Measurements from ENCODE around the gene PCDH9.

DNA sequence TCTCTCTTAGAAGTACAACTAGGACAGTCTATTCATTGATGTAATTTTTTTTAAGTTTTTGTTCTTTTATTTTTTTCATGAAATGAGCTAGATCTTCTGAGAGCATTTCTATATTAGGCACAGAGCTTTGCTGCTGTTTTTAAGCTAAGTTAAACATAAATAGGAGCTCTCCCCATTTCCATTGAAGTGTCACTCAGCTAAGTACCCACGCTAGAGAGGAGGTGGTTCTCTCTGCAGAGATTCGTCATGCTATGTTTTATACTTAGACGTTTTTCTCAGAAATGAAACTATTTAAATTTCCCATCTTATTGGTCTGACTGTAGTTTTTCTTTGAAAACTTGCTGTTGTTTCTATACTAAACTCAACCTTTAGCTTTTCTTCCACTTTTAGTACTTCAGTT is 271.5 kb downstream of the PCDH9 start:
- TF ChIP-seq EP300 (IDR thresholded peaks at IDR 0.05; ENCODE audit: low read depth in 2 of 2, low read length in 2 of 2) (no peak), EP300 (CRISPR knock-in tag; IDR thresholded peaks at IDR 0.05; ENCODE audit: borderline replicate concordance) (no peak), TCF7 (IDR thresholded peaks at IDR 0.05; ENCODE audit: low read depth) (no peak), ZNF790 (CRISPR knock-in tag; IDR thresholded peaks at IDR 0.05; ENCODE audit: borderline replicate concordance) (no peak), BRD4 (CRISPR knock-in tag; IDR thresholded peaks at IDR 0.05) (no peak), HMG20A (CRISPR knock-in tag; IDR thresholded peaks at IDR 0.05; ENCODE audit: borderline replicate concordance) (no peak), ZBTB34 (CRISPR knock-in tag; IDR thresholded peaks at IDR 0.05) (no peak)
